Fibroblast of skin of right quadriceps (primary cell): ENCODE results near the gene MED12L.

Source experiments
- DNase-seq: peaks from one replicate; pipeline ENCODE4 v3.0.0-alpha.2; 2013

The MED12L gene

DNA sequence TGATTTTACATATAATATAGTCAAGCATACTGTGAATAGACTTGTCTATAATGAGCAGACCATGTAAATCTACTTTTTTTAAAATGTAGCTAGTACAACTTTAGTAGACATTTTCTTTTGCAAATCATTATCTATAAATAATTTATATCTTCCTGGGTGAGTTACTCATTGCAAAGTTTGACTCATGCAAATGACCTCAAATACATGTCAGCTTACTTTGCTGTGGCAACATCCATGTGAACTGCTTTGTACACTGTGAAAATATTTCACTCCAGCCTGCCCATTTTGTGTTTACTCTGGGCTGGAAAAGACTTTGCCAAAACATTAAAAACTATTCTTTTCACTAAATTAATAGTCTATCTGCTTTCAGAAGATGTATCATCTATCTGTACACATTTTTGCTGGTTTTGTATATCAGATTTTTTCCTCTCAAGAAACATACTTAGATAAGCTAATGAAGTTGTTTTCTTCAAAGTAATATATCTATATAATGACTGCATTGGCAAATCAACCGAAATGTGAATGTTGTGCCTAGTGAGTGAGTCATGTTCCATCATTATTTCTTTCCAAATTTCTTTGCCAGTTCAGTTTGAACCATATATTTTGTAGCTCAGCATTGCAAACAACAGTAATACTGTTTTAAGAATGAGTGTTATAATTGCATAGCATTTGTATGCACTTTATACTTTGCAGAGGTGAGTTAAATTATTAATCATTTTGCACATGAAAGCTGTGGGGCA, 348.9 kb downstream of the MED12L start:
- DNase-seq: peak; percentile 91

DNA sequence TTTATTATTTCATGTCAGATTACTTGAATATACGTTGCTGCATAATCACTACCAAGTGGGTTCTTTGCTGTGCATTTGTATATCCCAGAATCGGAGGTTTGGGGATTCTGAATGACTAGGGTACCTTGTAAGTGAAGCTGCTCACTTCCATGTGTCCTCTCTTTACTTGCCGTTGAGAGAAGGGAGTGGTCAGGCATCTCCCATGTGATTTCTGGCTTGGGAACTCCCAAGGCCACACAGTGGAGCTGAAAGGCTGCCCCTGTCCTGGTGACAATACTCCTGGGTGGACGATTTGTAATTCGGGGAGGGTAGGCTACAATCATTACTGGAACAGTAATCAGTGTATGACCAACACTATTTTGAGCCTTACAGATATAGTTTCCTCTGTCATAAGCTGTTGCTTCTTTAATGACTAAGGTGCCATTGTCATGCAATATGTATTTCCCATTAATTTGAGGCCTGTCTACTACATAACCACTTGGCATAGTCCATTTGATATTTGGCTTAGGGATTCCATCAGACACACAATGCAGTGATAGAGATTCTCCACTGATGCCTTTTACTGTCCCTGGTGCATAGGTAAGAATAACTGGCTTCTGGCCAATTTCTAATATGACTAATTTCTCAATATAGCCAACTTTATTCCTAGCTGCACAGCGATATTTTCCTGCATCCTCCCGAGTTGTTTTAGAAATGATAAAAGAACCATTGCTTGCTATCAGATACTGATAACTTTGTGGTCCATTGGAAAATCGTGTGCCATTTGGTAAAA, 351.4 kb downstream of the MED12L start:
- no peak for DNase-seq

DNA sequence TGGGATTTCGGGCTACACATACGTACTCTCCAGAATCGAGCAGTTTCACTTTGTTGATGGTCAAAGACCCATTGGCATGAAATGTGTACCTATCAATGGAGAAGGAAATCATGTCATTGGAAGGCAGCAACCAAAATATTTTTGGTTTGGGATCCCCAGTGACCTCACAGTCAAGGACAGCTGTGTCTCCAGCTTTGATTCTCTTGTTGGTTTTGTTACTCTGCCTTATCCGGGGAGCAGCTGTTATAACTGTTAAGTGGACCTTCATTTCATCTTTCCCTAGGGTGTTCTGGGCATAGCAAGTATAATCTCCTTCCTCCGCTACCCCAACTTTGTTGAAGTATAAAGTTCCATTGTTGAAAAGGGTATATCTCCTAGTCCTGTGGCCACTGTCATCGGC, 352.4 kb downstream of the MED12L start:
- DNase-seq: no peak

DNA sequence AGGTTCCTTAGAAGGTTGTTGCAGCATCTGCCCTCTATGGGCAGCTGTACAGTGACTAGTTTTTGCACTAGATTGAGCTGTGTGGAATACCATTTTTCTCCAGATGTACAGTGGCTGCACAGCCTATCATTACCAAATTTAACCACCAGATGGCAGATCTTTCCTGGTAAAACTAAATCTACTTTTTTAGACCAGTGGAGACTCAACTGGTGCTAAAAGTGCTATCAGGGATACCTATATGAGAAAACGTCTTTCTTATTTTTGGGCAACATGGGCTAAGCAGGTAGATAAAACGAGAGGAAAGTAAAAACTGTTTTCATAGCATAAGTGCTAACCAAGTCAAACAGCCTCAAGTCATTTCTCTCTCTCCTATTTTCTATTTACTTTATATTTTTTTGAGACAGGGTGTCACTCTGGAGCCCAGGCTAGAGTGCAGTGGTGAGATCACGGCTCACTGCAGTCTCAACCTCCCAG, 354.2 kb downstream of the MED12L start:
- peak; percentile 78 for DNase-seq

DNA sequence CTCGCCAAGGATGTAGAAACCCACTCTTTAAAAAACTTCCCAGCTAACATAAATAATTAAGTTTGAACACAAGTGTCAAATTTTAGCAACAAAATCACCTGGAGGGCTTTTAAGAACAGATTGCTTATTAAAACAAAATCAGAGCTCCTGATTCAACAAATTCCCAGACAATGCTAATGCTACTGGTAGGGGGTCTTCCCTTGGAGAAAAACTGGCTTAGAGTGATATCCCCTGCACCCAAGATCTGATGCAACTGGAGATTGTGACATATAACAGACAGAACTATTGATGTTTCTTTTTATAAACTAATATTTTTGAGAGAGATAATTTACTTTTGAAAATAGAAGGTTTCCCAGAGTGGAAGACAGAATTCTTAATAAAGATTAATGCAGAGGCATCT, 355.5 kb downstream of the MED12L start:
- DNase-seq: no peak

DNA sequence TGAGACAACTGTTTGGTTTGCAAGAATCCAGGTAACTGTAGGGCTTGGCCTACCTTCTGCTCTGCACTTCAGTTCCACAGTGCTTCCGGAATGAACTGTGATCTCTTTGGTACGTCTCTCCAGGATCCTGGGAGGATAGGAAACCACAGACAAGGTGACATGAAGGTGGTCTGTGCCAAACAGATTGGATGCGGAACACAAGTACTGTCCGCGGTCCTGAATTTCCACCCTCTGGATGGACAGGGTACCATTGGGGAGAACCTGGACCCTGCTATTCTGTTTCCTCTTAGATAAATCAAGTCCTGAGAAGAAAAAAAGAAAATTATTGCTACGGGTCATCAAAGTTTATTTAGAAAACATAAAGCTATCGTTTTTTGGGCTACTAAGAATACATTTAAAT, 358.1 kb downstream of the MED12L start:
- DNase-seq: no peak

DNA sequence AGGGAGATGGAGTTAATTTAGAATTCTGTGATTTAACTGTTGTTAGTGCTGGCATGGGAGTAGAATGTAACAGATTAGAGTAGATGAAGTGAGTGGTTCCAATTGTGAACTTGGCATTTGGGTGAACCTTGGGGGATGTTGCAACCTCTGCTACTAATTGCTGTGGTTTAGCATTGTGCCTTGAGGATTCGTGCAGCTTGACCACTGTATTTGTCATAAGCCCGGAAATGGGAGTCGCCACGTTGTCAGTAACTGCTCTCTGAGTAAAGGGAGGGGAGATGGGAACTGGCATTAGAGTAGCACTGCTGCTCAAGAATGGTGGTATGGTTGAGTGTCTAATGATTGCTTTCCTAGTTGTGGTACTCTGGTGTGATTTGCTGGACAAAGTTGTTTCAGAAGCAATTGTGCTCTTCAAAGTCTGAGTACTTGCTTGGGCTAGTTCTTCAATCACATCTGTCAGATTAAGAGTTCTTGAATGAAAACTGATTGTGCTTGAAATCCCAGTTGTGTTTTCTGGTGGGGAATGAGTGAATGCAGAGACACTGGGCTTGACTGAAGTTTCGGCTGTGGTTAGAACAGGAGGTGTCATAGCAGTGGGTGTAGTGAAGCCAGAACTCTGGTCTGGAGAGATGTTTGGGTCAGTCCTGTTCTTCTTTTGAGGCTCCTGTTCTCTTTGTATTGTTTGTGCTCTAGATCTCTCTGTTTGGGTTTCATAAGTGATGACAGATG, 360.0 kb downstream of the MED12L start:
- peak; percentile 81 for DNase-seq

DNA sequence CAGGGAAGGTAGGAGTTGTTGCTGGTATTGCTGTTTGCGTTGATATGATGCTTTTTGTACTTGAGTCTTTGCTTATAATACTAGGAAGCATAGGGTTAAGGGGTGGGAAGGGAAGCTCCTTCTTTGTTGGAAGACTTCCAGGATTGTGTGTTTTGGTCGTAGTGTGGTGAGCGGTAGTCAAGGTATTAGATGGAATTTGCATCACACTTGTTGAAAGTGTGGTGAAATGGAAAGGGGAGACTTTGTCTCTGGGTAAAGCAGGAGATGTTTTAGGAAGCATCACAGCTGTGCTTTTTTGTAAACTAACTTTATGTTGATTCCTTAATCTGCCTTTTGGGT, 360.5 kb downstream of the MED12L start:
- DNase-seq: no peak

DNA sequence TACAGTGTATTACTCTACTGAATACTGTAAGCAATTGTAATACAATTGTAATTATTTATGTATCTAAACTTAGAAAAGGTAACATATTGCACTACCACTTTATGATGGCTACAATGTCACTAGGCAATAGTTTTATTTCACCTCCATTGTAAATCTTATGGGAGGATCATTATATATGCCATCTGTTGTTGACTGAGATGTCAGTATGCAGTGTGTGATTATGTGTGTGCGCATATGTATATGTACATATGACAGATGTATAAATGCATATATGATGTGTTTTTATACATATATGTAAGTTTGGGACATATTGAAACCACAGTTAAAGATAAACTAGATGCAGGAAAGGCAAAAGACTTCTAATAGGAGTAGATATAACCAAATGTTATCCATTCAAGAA, 366.9 kb downstream of the MED12L start:
- DNase-seq: no peak

DNA sequence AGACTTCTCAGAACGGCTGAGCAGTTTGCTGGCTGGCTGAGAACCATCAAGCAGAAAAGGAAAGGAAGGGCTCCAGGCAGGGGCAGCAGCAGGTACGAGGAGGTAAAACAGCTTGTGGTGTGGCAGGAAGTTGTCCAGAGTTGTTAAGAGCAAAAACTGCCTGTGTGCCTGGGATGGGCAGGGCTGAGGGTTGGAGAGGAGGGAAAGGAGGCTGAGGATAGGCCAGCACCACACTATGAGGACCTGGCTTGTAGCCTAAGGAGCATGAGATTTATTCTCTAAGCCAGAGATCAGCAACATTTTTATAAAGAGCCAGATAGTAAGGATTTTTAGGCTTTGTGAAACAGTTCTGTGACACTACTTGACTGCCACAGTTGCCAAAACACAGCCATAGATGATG, 367.4 kb downstream of the MED12L start:
- no peak for DNase-seq

DNA sequence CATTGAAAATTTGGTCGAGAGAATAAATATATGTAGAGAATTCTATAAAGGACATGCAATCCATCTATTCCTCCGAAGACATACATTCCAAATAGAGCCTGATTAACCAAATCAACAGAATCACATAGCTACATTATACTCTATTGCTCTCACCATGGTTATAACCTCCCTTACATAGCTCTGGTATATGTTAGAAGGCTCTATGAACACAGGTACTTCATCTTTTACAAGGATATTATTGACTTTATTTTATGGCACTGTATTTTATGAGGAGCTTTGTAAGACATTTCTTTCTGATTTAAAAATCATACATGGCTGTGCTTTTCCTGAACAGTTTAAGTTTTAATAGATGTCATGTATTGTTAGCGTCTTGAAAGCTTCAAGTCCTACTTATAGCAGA, 370.6 kb downstream of the MED12L start:
- DNase-seq: no peak

DNA sequence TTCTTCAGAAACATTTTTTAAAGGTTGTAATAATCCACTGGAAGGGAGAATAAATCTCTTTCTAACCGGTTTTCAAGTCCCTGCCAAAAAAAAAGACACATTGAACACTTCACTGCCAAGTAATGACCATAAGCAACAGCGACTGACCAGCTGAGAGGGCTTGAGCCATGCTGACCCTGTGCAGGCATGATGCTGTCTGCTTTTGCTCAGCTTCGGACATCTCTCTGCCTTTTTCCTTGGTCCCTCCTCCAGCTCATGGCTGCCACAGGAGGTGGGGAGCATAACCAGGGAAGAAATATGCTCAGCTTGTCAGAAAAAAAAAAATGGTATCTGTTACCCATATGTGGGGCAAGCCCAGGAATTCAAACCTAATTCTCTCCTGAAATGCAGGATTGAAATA, 373.9 kb downstream of the MED12L start:
- DNase-seq: no peak

DNA sequence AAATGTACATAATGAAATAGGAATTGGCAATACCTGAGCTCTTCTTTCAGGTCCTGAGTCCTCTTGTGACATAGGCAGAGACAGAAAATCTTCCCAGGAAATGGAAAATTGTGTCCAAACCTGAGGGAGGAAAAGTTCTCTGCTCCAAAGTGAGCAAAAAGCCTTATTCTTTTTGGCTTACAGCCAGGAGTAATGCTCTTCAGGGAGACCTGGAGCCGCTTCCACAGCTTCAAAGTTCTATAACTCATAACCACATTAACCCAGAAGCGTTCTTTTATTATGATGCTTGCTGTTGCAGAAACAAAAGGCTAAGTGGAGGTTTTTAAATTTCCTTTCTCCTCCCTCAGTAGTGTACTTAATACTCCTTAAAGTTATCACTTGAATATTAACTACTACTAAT, 374.8 kb downstream of the MED12L start:
- peak; percentile 52 for DNase-seq

DNA sequence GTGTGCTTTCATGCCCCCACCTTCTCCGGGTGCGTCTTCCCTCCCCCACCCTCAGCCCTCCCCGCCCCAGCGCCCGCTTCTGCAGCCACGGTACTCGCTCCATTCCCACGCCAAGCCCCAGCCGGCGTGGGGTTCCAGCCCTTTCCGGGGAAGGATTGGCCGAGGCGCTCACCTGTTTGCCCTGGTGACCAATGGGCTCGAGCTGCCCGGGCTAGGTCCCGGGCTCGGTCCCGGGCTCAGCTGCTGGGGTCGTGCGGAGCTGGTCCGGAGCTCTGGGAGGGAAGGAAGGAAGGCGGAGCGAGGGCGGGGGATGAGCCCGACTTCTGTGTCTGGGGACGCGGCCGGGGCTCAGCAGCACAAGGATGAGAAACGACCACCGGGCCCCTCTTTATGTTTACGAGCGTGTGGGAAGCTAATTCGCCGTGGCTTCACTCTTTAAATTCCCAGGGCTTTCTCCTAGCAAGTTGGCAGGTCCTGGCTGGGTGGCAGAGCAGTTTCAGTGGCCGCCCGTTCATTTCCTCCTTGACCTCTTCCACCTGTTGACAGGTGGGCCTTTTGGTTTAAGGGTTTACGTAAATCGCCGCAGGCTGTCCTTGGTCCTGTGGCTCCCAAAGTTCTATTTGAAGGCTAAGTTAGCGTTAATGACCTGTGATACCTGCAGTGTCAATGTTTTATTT, 375.4 kb downstream of the MED12L start, which contains the start of gene IGSF10:
TSS of gene IGSF10 (minus strand) at position 288 of the 677 bp plus-strand sequence. CDS start 2,352 bp downstream, outside the sequence.
- no peak for DNase-seq

DNA sequence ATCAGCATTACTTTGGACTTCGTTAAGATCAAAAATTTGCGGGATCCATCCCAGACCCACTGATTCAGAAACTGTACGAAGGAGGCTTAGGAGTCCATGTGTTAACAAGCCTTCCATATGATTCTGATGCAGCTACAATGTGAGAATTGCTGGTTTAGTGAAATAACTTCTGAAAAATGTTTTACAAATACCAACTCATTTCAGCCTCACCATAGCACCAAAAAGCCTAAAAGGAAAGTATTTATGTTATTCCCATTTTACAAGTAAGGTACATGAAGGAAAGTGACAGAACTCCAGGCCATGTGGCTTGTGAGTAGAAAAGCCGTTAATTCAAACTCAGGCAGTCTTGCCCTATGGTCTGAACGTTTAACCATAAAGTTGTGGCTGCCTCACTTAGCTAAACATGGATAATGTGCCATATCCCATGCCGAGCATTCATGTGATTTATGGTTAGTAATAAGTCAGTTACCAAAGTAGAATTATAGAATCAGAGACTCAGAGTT, 376.9 kb downstream of the MED12L start:
- DNase-seq: no peak

DNA sequence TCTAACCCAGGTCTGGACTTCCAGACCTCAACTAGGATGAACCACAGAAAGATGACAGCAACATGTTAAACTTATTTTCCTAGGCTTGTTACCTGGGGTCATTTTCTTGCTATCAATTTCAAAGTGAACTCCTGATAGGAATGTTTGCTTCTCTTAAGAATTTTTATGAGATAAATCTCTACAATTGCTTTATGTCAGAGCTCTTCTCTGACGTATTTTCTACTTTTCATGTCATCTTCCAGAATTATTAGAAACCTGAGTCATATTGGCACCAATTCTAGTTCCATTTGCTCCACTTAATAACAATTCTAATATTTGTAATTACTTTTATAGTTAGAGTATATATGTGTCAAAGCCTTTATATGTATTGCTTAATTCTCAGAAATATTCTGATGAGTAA, 377.5 kb downstream of the MED12L start:
- DNase-seq: no peak

DNA sequence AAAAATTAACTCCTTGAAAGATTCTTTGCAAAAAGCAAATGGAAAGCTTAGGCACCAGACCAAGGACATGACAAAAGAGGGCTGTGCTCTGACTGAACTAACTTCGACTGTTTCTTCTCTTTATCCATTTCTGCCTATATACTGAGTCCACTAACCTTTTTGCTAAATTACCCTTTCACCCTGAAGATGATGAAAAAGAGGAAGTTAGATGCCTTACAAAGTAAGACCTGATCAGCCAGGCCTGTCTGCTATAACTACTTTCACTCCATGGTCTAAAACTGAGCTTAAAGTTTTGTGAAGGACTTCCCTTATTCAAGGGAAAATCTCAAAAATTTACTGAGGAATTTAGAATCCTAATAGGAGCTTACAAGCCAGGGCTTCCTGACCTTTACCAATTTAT, 381.6 kb downstream of the MED12L start:
- DNase-seq: no peak

DNA sequence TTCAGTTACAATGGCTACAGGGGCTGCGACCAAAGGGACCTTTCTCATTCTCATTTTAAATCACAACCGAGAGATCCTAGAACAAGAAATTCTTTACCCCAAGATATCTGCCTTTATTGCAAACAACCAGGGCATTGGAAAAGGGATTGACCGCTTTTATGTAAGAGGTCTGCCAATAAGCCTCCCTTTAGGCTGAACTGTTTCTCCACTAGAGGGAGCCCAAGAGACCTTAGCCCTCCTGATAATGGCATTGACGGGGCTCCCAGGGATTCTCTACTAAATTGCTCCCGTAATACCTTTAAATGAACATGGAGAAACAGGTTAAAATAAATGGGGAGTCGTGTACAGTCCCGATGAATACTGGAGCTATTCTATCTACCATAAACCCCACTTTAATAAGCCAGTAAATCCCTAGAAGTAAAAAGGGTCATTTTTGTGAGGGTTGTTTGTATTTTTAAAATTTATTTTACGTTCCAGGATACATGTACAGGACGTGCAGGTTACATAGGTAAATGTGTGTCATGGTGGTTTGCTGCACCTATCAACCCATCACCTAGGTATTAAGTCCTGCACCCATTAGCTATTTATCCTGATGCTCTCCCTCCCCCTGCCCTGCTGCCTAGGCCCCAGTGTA, 382.9 kb downstream of the MED12L start:
- peak; percentile 56 for DNase-seq

DNA sequence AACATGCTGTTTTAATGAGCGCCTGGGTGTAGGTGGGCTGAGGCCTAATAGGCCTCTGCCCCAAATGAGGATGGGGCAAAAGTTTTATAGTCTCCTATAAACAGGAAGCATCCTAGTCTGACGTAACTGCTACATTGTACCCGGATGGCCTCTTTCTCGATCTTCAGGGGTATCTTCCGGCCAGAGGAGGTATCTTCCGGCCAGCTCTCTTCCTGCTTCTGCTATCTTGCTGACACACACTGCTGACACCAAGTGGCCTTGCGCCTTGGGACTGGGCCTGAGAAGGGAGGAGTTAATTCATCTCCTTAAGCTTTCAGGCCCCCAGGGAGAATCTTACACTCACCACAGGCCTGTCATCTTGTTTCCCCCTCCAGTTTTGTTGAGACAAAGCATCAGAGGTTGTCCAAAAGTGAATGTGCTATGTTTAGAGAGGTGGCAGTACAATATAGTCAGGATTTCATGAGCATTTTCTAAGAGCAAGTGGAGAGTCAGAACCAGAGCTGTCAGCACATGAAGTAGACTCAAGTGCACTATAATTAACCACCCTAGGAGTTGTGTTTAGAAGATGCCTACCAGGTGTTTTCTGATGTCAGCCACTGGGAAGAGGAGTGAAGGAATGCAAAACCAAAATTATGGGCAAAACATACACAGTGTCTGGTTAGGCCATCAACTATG, 391.0 kb downstream of the MED12L start:
- DNase-seq: no peak

DNA sequence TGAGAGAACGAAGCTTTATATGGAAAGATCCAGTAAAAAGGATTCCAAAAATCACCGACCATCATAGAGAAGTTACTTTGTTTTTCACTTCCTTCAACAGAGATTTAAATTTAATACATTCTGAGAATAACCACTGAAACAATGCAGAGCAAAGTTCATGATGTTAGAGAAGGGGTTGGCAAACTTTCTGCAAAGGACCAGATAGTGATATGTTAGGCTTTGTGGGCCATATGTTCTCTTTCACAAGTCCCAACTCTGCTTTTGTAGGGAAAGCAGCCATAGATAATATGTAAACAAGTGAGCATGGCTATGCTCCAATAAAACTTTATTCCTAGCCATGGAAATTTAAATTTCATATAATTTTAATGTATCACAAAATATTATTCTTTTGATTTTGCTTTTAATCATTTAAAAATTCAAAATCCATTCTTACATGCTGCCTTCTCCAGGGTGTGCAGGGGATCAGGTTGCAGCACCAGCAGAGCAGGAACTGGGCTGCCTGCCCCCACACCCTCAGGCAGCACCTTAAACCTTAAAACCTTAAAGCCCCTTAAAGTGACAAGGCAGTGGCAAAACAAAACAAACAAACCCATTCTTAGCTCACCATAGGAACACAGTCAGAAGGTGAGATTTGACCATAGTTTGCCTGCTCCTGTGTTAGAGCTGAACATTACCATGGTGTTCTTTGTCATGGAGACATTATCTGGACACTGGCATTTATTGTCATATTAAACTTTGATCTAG, 392.3 kb downstream of the MED12L start:
- no peak for DNase-seq

DNA sequence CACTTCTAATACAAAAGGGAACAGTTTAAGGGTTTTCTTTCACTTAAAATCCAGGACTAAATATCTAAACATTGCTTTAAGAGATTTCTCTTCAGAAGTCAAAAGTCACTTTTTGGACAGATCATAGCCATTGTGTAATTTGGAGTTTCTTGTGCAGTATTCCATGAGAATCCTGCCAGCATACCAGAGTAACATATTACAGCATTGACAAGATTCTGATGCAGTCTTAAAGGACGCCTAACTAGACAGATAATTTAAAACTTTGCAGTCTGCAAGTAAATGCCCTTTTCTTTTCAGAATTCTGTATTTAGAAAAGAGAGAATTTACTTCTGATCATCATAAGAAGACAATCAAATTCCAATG, 392.9 kb downstream of the MED12L start:
- DNase-seq: no peak
